Thoracic aorta (tissue), 2 donors: Measurements from ENCODE around the gene ZBBX. TPM values are rescaled to one million over a fixed set of nuclear protein-coding genes. Genes with fewer than 3 reads are reported as not detected.

Experiments
- ATAC-seq: fragments of 150-250 bp; one replicate; pipeline ENCODE4 v1.8.0; 2017; ENCODE audit warnings: low read depth; ENCODE audit not compliant: insufficient number of reproducible peaks, low FRiP score
- DNase-seq: peaks from one replicate; pipeline ENCODE4 v3.0.0-alpha.2; 2020; ENCODE audit warnings: low spot score
- H3K27ac ChIP-seq, 2 donors: fragments of 200-600 bp; sonication (generic); 1 replicate in 1 of 2; 2 replicates in 1 of 2; pipeline ENCODE4 v1.5.1; 2016; ENCODE audit warnings: mild to moderate bottlenecking in 2 of 2, moderate library complexity in 2 of 2
- H3K27me3 ChIP-seq: fragments of 200-600 bp; sonication (generic); replicated peaks from 2 replicates; pipeline ENCODE4 v1.6.0; 2016; ENCODE audit warnings: mild to moderate bottlenecking; ENCODE audit not compliant: insufficient read depth
- H3K36me3 ChIP-seq: fragments of 200-600 bp; sonication (generic); one replicate; pipeline ENCODE4 v1.5.1; 2016
- H3K4me1 ChIP-seq, 2 donors: fragments of 200-600 bp; sonication (generic); 1 replicate in 1 of 2; 2 replicates in 1 of 2; pipeline versions ENCODE4 v1.5.1 to v1.6.0; 2016; ENCODE audit warnings: low read depth in 2 of 2, mild to moderate bottlenecking in 1 of 2; ENCODE audit not compliant: control insufficient read depth in 1 of 2
- H3K4me3 ChIP-seq: fragments of 200-600 bp; sonication (generic); 2 replicates; pipeline ENCODE4 v1.5.1; 2016; ENCODE audit warnings: mild to moderate bottlenecking
- H3K9me3 ChIP-seq: fragments of 200-600 bp; sonication (generic); 2 replicates; pipeline ENCODE4 v1.5.1; 2016
- total RNA-seq, 2 donors: library from RNA; depleted of rRNA; stranded (reverse); fragments of >200 nt; gene quantifications; one replicate each; pipeline versions ENCODE4 v1.1.0 to v1.2.3, GENCODE V29; 2016
- TF ChIP-seq, protein P1 (sequence below): fragments of 200-600 bp; sonication (generic); IDR thresholded peaks from one replicate; pipeline ENCODE4 v1.5.1; 2019; ENCODE audit warnings: antibody characterized with exemption

The ZBBX gene
- total RNA-seq, 2 donors from 2014 or later = not detected

DNA sequence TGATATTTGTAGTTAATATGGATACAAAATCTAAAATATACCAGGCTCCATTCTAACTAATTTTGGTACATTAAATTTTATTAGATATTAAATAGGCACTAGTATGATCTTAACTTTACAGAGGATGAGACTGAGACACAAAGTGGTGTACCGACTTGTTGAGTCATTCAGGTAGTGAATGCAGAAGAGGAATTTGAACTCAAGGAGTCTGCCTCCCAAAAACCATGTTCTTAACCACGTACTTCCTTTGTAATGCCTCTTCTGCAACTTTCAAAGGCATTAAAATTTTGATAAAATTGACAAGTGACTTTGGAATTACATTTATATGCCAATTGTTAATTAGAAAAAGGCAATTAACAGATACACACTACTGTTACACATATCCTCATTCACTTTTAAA, 61.8 kb downstream of the ZBBX start:
- TF ChIP-seq, protein P1, sequence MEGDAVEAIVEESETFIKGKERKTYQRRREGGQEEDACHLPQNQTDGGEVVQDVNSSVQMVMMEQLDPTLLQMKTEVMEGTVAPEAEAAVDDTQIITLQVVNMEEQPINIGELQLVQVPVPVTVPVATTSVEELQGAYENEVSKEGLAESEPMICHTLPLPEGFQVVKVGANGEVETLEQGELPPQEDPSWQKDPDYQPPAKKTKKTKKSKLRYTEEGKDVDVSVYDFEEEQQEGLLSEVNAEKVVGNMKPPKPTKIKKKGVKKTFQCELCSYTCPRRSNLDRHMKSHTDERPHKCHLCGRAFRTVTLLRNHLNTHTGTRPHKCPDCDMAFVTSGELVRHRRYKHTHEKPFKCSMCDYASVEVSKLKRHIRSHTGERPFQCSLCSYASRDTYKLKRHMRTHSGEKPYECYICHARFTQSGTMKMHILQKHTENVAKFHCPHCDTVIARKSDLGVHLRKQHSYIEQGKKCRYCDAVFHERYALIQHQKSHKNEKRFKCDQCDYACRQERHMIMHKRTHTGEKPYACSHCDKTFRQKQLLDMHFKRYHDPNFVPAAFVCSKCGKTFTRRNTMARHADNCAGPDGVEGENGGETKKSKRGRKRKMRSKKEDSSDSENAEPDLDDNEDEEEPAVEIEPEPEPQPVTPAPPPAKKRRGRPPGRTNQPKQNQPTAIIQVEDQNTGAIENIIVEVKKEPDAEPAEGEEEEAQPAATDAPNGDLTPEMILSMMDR = no peak
- ATAC-seq = no peak
- H3K36me3 ChIP-seq = no peaks in the 10 kb centered on the region

DNA sequence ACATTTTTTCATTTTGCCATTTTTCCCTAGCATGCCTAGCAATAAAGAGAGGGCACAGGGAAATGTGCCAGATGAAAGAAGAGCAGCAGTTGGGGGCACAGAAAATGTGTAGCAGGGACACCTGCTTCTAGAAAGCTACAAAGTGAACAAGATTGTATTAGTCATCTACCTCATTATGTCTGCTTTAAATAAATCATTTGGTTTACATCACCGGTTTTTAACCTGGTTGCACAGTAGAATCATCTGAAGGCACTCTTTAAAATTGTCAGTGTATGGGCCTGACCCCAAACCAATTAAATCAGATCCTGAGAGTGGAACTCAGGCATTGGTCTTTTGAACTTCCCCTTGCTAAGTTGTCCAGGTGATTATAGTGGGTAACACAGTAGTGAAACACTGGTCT, 73.8 kb downstream of the ZBBX start:
- H3K9me3 ChIP-seq = no peaks in the 10 kb centered on the region
- no peak overlapping the region for H3K4me3 ChIP-seq
- TF ChIP-seq, protein P1 = no peak
- no peak for DNase-seq
- no peak for ATAC-seq
- H3K27ac ChIP-seq = no peak overlapping the region
- H3K4me1 ChIP-seq = no peaks in the 10 kb centered on the region
- no peaks in the 10 kb centered on the region for H3K36me3 ChIP-seq
- no peaks in the 10 kb centered on the region for H3K27me3 ChIP-seq

More for the DNA sequence above, 61.8 kb downstream of the ZBBX start:
- no peaks in the 10 kb centered on the region for H3K9me3 ChIP-seq
- no peak overlapping the region for H3K27ac ChIP-seq
- no peak for DNase-seq
- H3K4me3 ChIP-seq = no peak overlapping the region
- no peaks in the 10 kb centered on the region for H3K4me1 ChIP-seq
- no peaks in the 10 kb centered on the region for H3K27me3 ChIP-seq

DNA sequence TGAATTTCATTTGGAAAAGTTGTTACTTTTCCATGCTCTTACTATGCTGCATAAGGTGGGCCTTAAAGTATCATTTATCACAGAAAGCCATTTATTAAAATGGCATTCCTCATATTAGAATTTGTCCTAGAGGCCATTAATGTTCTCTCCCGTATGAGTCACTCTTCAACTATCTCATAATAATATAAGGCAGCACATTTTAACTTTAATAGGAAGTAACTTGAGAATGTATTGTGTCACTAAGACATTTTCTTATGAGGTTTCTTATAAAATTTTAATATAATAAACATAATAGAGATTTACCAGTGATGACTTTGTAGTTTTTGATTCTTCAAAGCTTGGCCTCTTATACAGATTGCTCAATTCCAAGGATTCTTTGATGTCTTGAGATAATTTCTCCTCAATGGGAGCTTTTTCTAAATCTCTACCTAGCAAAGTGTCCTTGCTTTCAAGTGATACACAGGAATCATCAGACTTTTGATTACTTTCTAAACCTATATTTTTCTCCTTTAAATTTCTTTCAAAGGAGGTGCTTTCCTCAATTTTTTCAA, 74.7 kb downstream of the ZBBX start:
- Histone ChIP-seq H3K27me3 (no peaks in the 10 kb centered on the region), H3K36me3 (no peaks in the 10 kb centered on the region)

DNA sequence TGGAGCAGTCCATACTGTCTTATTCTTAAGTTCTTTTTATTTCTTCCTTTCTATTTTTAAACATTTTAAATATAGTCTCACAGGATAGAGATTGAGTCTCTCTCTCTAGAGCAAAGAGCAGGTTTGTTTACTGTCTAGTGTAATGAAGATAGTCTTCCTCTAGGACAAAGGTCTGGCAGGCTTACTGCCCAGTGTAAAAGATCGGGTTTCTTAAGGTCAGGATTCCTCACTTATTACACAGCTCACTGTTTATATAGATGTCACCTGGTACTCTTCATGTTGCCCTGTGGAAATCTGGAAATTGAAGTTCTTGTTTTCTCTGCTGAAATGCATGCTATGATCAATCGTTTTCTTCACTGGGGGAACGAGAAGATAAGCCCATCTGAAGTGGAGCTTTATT, 76.0 kb downstream of the ZBBX start:
- Histone ChIP-seq H3K27me3 (no peaks in the 10 kb centered on the region), H3K4me1 (no peaks in the 10 kb centered on the region), H3K4me3 (no peak overlapping the region), H3K27ac (no peak overlapping the region), H3K36me3 (no peaks in the 10 kb centered on the region), H3K9me3 (no peaks in the 10 kb centered on the region)
- DNase-seq (no peak), ATAC-seq (no peak)
- TF ChIP-seq, protein P1 = no peak

More for the DNA sequence above, 74.7 kb downstream of the ZBBX start:
- H3K4me1 ChIP-seq = no peaks in the 10 kb centered on the region
- no peak overlapping the region for H3K27ac ChIP-seq
- no peak overlapping the region for H3K4me3 ChIP-seq
- DNase-seq (no peak), ATAC-seq (no peak)
- TF ChIP-seq, protein P1 = no peak
- no peaks in the 10 kb centered on the region for H3K9me3 ChIP-seq

DNA sequence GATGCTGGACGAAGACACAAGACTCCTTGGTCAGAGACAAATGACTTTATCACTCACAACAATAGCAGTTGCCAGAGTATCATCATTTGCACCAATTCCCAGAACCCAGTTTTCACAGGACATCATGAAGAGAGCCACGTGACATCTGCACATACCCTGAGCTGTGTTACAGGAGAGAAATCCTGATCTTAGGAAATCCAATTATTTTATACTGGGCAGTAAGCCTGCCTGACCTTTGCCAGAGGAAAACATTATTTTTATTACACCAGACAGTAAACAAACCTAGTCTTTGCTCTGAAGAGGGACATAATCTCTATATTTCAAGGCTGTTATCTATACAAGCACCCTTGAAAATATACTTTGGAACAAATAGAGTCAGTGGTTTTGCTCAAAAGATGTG, 77.4 kb downstream of the ZBBX start:
- H3K9me3 ChIP-seq = no peaks in the 10 kb centered on the region
- no peak overlapping the region for H3K27ac ChIP-seq
- ATAC-seq = no peak
- TF ChIP-seq, protein P1 = no peak
- H3K27me3 ChIP-seq = no peaks in the 10 kb centered on the region
- no peak for DNase-seq
- no peak overlapping the region for H3K4me3 ChIP-seq
- H3K36me3 ChIP-seq = no peaks in the 10 kb centered on the region
- H3K4me1 ChIP-seq = no peaks in the 10 kb centered on the region
